Astrocyte (in vitro differentiated cells and primary cell): ENCODE results near the gene C5orf63.

Experiments used
- CTCF ChIP-seq: IDR thresholded peaks from 2 replicates; pipeline ENCODE4 v1.5.1; 2011; ENCODE audit warnings: low read depth, mild to moderate bottlenecking, inconsistent platforms, low read length, moderate library complexity; ENCODE audit not compliant: insufficient read depth
- EZH2 ChIP-seq: IDR thresholded peaks from 2 replicates; pipeline ENCODE4 v1.6.1; 2012; ENCODE audit warnings: mild to moderate bottlenecking, low read length, inconsistent platforms; ENCODE audit not compliant: insufficient read depth

- no peak for TF ChIP-seq CTCF
- TF ChIP-seq EZH2: no peak
Measured at GRCh38 chr5:127014573-127014972, 58.7 kb downstream of the C5orf63 start.
